Vagina (tissue), 2 donors: ENCODE measurements around the gene NHLH2. TPM values are rescaled to one million over a fixed set of nuclear protein-coding genes. Genes with fewer than 3 reads are reported as not detected.

ENCODE experiments used
- DNase-seq, 2 donors: peaks; one replicate each; pipeline ENCODE4 v3.0.0-alpha.2; 2017; ENCODE audit errors: extremely low spot score in 2 of 2
- H3K27ac ChIP-seq: fragments of 200-600 bp; sonication (generic); one replicate; pipeline ENCODE4 v1.5.1; 2019
- H3K27me3 ChIP-seq: fragments of 200-600 bp; sonication (generic); one replicate; pipeline ENCODE4 v1.5.1; 2019
- H3K36me3 ChIP-seq, 2 donors: fragments of 200-600 bp; sonication (generic); one replicate each; pipeline ENCODE4 v1.5.1; 2017 to 2019
- H3K4me1 ChIP-seq: fragments of 200-600 bp; sonication (generic); one replicate; pipeline ENCODE4 v1.5.1; 2019
- H3K4me3 ChIP-seq, 2 donors: fragments of 200-600 bp; sonication (generic); 1 replicate in 1 of 2; 2 replicates in 1 of 2; pipeline ENCODE4 v1.5.1; 2016 to 2019
- H3K9me3 ChIP-seq: fragments of 200-600 bp; sonication (generic); one replicate; pipeline ENCODE4 v1.5.1; 2019
- CTCF ChIP-seq, 3 experiments: fragments of 450-650 bp in 2 of 3; fragments of 200-600 bp in 1 of 3; sonication (generic) in 1 of 3; IDR thresholded peaks; one replicate each; pipeline ENCODE4 v1.5.1; 2017 to 2019; ENCODE audit warnings: antibody characterized with exemption in 3 of 3, mild to moderate bottlenecking in 2 of 3, moderate library complexity in 2 of 3
- POLR2A ChIP-seq, 2 donors: fragments of 450-650 bp; IDR thresholded peaks; one replicate each; pipeline ENCODE4 v1.6.1; 2017; ENCODE audit warnings: antibody characterized with exemption in 2 of 2, mild to moderate bottlenecking in 2 of 2, moderate library complexity in 2 of 2
- POLR2AphosphoS5 ChIP-seq, 2 donors: sonication (generic); formaldehyde crosslinking; IDR thresholded peaks; one replicate each; pipeline ENCODE4 v1.9.0; 2017; ENCODE audit warnings: antibody characterized with exemption in 2 of 2, mild to moderate bottlenecking in 2 of 2, low read depth in 1 of 2; ENCODE audit not compliant: insufficient read depth in 1 of 2
- intact Hi-C: fragments of 100-400 bp; cut with DNase I; formaldehyde crosslinking; loops from one replicate; pipeline ENCODE4 v1.15.1; 2023
- total RNA-seq: library from RNA; depleted of rRNA; stranded (reverse); fragments of >200 nt; gene quantifications from one replicate; pipeline ENCODE4 v1.2.3, GENCODE V29; 2016

Gene NHLH2
- total RNA-seq, 1 donor from 2014 or later, result 0.25 TPM

GRCh38 chr1:115805597-115805996, 35.3 kb downstream of the NHLH2 start:
- intact Hi-C loops, result no loop called here
- H3K9me3 ChIP-seq, result no peaks in the 10 kb centered on the region
- H3K27me3 ChIP-seq, result no peaks in the 10 kb centered on the region
- no peak overlapping the region for H3K27ac ChIP-seq
- no peak for DNase-seq
- peaks cover 13% of the 10 kb centered on the region for H3K4me1 ChIP-seq
- TF ChIP-seq POLR2AphosphoS5 (IDR thresholded peaks at IDR 0.05; ENCODE audit: insufficient read depth in 1 of 2, low read depth in 1 of 2) (no peak), POLR2A (IDR thresholded peaks at IDR 0.05) (no peak), CTCF (IDR thresholded peaks at IDR 0.05) (no peak)
- H3K36me3 ChIP-seq, result no peaks in the 10 kb centered on the region
- no peak overlapping the region for H3K4me3 ChIP-seq

DNA sequence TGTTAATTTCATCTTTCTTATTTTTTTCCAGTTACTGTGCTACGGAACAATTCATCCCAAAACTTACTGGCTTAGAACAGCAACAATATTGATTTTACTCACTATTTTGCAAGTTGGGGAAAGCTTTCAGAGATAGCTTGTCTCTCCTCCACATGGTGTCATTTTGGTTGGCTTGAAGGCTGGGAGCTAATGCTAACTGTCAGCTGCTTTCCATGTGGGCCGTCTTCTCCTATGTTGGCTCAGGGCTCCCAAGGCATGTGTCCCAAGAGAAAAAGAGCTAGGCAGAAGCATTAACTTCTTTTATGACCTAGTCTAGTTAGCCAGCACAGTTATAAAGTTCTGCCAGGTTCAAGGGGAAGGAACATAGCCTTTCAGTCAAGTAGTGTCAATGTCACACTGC, 38.5 kb downstream of the NHLH2 start:
- H3K27ac ChIP-seq, result no peak overlapping the region
- no peaks in the 10 kb centered on the region for H3K36me3 ChIP-seq
- H3K27me3 ChIP-seq, result no peaks in the 10 kb centered on the region
- DNase-seq, result no peak
- H3K9me3 ChIP-seq, result no peaks in the 10 kb centered on the region
- intact Hi-C loops, result no loop called here
- no peak for TF ChIP-seq POLR2AphosphoS5 (IDR thresholded peaks at IDR 0.05; ENCODE audit: insufficient read depth in 1 of 2, low read depth in 1 of 2)
- no peak for TF ChIP-seq POLR2A (IDR thresholded peaks at IDR 0.05)
- no peak for TF ChIP-seq CTCF (IDR thresholded peaks at IDR 0.05)
- no peaks in the 10 kb centered on the region for H3K4me1 ChIP-seq
- H3K4me3 ChIP-seq, result no peak overlapping the region

DNA sequence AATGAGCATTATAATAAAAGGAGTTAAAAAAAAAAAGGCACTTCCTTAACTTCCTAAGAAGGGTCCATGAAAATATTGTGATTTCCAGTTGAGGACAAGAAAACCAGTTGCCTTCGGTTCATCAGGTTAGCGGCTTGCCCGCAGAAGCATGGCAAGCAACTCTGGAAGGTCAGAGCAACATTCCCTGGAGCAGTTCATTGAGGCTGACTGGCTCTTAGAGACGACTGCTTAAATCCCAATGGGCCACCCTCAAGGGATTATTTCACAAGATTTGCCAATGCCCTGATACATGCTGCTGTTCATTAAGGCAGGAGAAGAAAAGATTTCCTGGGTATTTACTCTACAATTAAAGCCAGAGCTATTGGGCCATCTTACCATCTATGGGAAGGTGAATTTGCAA, 43.4 kb downstream of the NHLH2 start:
- no peaks in the 10 kb centered on the region for H3K27me3 ChIP-seq
- H3K4me3 ChIP-seq, result no peak overlapping the region
- no peaks in the 10 kb centered on the region for H3K4me1 ChIP-seq
- no peak for DNase-seq
- intact Hi-C loops, result no loop called here
- no peaks in the 10 kb centered on the region for H3K36me3 ChIP-seq
- no peak overlapping the region for H3K27ac ChIP-seq
- TF ChIP-seq POLR2A (IDR thresholded peaks at IDR 0.05), result no peak
- no peak for TF ChIP-seq CTCF (IDR thresholded peaks at IDR 0.05)
- no peak for TF ChIP-seq POLR2AphosphoS5 (IDR thresholded peaks at IDR 0.05; ENCODE audit: insufficient read depth in 1 of 2, low read depth in 1 of 2)
- no peaks in the 10 kb centered on the region for H3K9me3 ChIP-seq

- Histone ChIP-seq H3K27ac (no peak overlapping the region), H3K27me3 (no peaks in the 10 kb centered on the region), H3K9me3 (no peaks in the 10 kb centered on the region), H3K4me3 (no peak overlapping the region), H3K36me3 (no peaks in the 10 kb centered on the region), H3K4me1 (no peaks in the 10 kb centered on the region)
- intact Hi-C loops, result no loop called here
- no peak for TF ChIP-seq POLR2AphosphoS5 (IDR thresholded peaks at IDR 0.05; ENCODE audit: insufficient read depth in 1 of 2, low read depth in 1 of 2)
- no peak for TF ChIP-seq POLR2A (IDR thresholded peaks at IDR 0.05)
- no peak for TF ChIP-seq CTCF (IDR thresholded peaks at IDR 0.05)
- no peak for DNase-seq
Measured at GRCh38 chr1:115796897-115797296, 44.0 kb downstream of the NHLH2 start.

GRCh38 chr1:115796036-115796435, 44.9 kb downstream of the NHLH2 start:
- no peak for DNase-seq
- Histone ChIP-seq H3K9me3 (no peaks in the 10 kb centered on the region), H3K4me3 (no peak overlapping the region), H3K27me3 (no peaks in the 10 kb centered on the region), H3K27ac (no peak overlapping the region), H3K4me1 (no peaks in the 10 kb centered on the region), H3K36me3 (no peaks in the 10 kb centered on the region)
- intact Hi-C loops, result no loop called here
- no peak for TF ChIP-seq CTCF (IDR thresholded peaks at IDR 0.05)
- no peak for TF ChIP-seq POLR2A (IDR thresholded peaks at IDR 0.05)
- no peak for TF ChIP-seq POLR2AphosphoS5 (IDR thresholded peaks at IDR 0.05; ENCODE audit: insufficient read depth in 1 of 2, low read depth in 1 of 2)
